HepG2 (cell line): ENCODE measurements around the gene MAPKAPK3. TPM values are rescaled to one million over a fixed set of nuclear protein-coding genes. Genes with fewer than 3 reads are reported as not detected.

Source experiments
- NFRKB ChIP-seq: fragments of 450-650 bp; IDR thresholded peaks from 2 replicates; pipeline ENCODE4 v1.6.1; 2017
- PHF5A ChIP-seq: IDR thresholded peaks from one replicate; pipeline ENCODE4 v1.6.1; 2018; ENCODE audit warnings: low read depth, missing genetic modification reagents; ENCODE audit not compliant: unreplicated experiment
- SOX6 ChIP-seq, 2 experiments: fragments of 450-650 bp in 1 of 2; sonication (generic) in 1 of 2; formaldehyde crosslinking in 1 of 2; IDR thresholded peaks; 2 replicates each; pipeline versions ENCODE4 v1.4.0 to v1.6.1; 2017 to 2020; ENCODE audit warnings: antibody characterized with exemption in 1 of 2, mild to moderate bottlenecking in 1 of 2, missing genetic modification reagents in 1 of 2
- TCF12 ChIP-seq, 2 experiments: fragments of 450-650 bp in 1 of 2; sonication (generic) in 1 of 2; formaldehyde crosslinking in 1 of 2; IDR thresholded peaks; 2 replicates each; pipeline versions ENCODE4 v1.6.1 to v1.8.0; 2017 to 2022; ENCODE audit warnings: antibody characterized with exemption in 1 of 2, mild to moderate bottlenecking in 1 of 2, missing genetic modification reagents in 1 of 2, moderate library complexity in 1 of 2
- ZFP36 ChIP-seq: fragments of 150-350 bp; IDR thresholded peaks from 2 replicates; pipeline ENCODE4 v1.6.1; 2018; ENCODE audit warnings: borderline replicate concordance, low read length, low read depth; ENCODE audit not compliant: partially characterized antibody
- ZNF33A ChIP-seq: sonication (generic); formaldehyde crosslinking; IDR thresholded peaks from 2 replicates; pipeline ENCODE4 v1.5.1; 2020; ENCODE audit warnings: missing genetic modification reagents, mild to moderate bottlenecking, moderate library complexity, borderline replicate concordance
- ZNF567 ChIP-seq: sonication (generic); formaldehyde crosslinking; IDR thresholded peaks from 2 replicates; pipeline ENCODE4 v1.8.1; 2023; ENCODE audit warnings: mild to moderate bottlenecking, missing genetic modification reagents, borderline replicate concordance
- ZNF709 ChIP-seq: sonication (generic); formaldehyde crosslinking; IDR thresholded peaks from 2 replicates; pipeline ENCODE4 v1.5.0; 2020; ENCODE audit warnings: mild to moderate bottlenecking, missing genetic modification reagents
- polyA plus RNA-seq, 8 experiments: library from polyadenylated mRNA; depleted of rRNA in 3 of 8; stranded (reverse) in 7 of 8; unstranded in 1 of 8; fragments of >200 nt; fragmentation: Illumina TruSeq in 4 of 8; extraction: Trizol in 4 of 8; gene quantifications; 2 replicates each; pipeline versions ENCODE4 v1.2.1 to v1.2.3, GENCODE V29; 2011 to 2016; ENCODE audit warnings: low read depth in 4 of 8, missing spikeins in 1 of 8, mixed read lengths in 1 of 8; ENCODE audit not compliant: insufficient read depth in 1 of 8
- total RNA-seq, 5 experiments: library from RNA; depleted of rRNA; stranded (reverse); fragments of >200 nt; fragmentation: Illumina TruSeq; extraction: Trizol; gene quantifications; 2 replicates each; pipeline ENCODE4 v1.2.3, GENCODE V29; 2016; ENCODE audit warnings: low read depth in 1 of 5
- TF ChIP-seq, protein P1 (sequence below): sonication (generic); formaldehyde crosslinking; IDR thresholded peaks from 2 replicates; pipeline ENCODE4 v1.4.0; 2020; ENCODE audit warnings: missing genetic modification reagents
- TF ChIP-seq, protein P2 (sequence below): sonication (generic); formaldehyde crosslinking; IDR thresholded peaks from 2 replicates; pipeline ENCODE4 v1.4.0; 2020; ENCODE audit warnings: mild to moderate bottlenecking, missing genetic modification reagents
- TF ChIP-seq, protein P3 (sequence below): sonication (generic); formaldehyde crosslinking; IDR thresholded peaks from 2 replicates; pipeline ENCODE4 v1.4.0; 2020; ENCODE audit warnings: missing genetic modification reagents
- TF ChIP-seq, protein P4 (sequence below): sonication (generic); formaldehyde crosslinking; IDR thresholded peaks from 2 replicates; pipeline ENCODE4 v1.5.1; 2020; ENCODE audit warnings: mild to moderate bottlenecking, missing genetic modification reagents, borderline replicate concordance
- TF ChIP-seq, protein P5 (sequence below): sonication (generic); formaldehyde crosslinking; IDR thresholded peaks from 2 replicates; pipeline ENCODE4 v1.8.1; 2023; ENCODE audit warnings: missing genetic modification reagents, inconsistent platforms, borderline replicate concordance
- TF ChIP-seq, protein P6 (sequence below): sonication (generic); formaldehyde crosslinking; conservative IDR thresholded peaks from 2 replicates; pipeline ENCODE4 v1.4.0; 2020; ENCODE audit warnings: missing genetic modification reagents

MAPKAPK3 gene
- total and polyA plus RNA-seq, 2 of the 13 experiments (the other 11 are each of a cell fraction or from before 2014, with no cell fraction given) = 39.9 to 41.2 TPM

DNA sequence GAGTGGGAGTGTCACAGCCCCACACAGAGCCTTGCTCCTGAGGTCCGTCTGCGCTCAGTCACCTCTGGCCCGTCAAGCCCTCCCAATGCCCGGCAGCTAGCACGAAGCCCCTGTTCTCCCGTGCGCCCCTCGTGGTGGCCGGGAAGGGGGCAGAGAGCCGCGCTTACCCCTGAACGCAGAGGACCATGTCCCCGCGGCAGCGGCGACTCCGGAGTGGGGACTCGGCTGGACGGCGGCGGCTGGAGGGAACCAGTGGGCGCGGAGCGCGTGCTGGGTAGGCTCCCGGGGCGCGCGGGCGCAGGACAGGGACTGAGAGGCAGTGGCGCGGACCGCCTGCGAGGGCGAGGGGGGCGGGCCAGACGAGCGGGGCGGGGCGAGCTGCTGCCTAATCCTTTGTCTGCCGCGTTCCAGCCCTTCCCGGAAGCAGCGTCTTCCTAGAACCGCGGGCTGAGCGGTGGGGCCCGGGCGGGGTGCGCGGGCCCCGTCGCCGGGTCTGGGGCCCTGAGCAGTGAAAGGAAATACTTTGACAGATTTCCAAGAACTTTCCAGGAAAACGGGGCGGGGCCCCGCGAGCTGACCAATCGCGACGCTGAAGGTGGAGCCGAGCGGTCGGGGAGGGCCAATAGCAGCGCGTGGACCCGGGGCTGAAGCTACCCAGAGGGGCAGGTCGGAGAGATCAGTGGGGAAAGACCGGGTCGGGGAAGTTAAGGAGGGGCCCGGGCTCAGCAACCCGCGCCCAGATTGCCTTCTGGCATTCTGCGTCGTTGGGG lies 5.3 kb upstream of the MAPKAPK3 start, which contains the start of gene CISH (continued):
- TF ChIP-seq SOX6 (IDR thresholded peaks at IDR 0.05) (no peak), SOX6 (CRISPR knock-in tag; IDR thresholded peaks at IDR 0.05) (peak; percentile 92), ZNF567 (0 out of 2 replicates have a peak, but pooled peaks have one; percentile 15), ZFP36 (no peak), ZNF33A (CRISPR knock-in tag) (no peak), PHF5A (no peak), NFRKB (no peak), ZNF709 (0 out of 2 replicates have a peak, but pooled peaks have one; percentile 21), TCF12 (IDR thresholded peaks at IDR 0.05) (no peak), TCF12 (CRISPR knock-in tag; IDR thresholded peaks at IDR 0.05) (peak; percentile 74; the same call in 1 of the 2 replicates)
- TF ChIP-seq, protein P1, sequence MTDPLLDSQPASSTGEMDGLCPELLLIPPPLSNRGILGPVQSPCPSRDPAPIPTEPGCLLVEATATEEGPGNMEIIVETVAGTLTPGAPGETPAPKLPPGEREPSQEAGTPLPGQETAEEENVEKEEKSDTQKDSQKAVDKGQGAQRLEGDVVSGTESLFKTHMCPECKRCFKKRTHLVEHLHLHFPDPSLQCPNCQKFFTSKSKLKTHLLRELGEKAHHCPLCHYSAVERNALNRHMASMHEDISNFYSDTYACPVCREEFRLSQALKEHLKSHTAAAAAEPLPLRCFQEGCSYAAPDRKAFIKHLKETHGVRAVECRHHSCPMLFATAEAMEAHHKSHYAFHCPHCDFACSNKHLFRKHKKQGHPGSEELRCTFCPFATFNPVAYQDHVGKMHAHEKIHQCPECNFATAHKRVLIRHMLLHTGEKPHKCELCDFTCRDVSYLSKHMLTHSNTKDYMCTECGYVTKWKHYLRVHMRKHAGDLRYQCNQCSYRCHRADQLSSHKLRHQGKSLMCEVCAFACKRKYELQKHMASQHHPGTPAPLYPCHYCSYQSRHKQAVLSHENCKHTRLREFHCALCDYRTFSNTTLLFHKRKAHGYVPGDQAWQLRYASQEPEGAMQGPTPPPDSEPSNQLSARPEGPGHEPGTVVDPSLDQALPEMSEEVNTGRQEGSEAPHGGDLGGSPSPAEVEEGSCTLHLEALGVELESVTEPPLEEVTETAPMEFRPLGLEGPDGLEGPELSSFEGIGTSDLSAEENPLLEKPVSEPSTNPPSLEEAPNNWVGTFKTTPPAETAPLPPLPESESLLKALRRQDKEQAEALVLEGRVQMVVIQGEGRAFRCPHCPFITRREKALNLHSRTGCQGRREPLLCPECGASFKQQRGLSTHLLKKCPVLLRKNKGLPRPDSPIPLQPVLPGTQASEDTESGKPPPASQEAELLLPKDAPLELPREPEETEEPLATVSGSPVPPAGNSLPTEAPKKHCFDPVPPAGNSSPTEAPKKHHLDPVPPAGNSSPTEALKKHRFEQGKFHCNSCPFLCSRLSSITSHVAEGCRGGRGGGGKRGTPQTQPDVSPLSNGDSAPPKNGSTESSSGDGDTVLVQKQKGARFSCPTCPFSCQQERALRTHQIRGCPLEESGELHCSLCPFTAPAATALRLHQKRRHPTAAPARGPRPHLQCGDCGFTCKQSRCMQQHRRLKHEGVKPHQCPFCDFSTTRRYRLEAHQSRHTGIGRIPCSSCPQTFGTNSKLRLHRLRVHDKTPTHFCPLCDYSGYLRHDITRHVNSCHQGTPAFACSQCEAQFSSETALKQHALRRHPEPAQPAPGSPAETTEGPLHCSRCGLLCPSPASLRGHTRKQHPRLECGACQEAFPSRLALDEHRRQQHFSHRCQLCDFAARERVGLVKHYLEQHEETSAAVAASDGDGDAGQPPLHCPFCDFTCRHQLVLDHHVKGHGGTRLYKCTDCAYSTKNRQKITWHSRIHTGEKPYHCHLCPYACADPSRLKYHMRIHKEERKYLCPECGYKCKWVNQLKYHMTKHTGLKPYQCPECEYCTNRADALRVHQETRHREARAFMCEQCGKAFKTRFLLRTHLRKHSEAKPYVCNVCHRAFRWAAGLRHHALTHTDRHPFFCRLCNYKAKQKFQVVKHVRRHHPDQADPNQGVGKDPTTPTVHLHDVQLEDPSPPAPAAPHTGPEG (CRISPR knock-in tag) = peak; percentile 99
- TF ChIP-seq, protein P2, sequence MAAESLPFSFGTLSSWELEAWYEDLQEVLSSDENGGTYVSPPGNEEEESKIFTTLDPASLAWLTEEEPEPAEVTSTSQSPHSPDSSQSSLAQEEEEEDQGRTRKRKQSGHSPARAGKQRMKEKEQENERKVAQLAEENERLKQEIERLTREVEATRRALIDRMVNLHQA (CRISPR knock-in tag) = no peak
- TF ChIP-seq, protein P3, sequence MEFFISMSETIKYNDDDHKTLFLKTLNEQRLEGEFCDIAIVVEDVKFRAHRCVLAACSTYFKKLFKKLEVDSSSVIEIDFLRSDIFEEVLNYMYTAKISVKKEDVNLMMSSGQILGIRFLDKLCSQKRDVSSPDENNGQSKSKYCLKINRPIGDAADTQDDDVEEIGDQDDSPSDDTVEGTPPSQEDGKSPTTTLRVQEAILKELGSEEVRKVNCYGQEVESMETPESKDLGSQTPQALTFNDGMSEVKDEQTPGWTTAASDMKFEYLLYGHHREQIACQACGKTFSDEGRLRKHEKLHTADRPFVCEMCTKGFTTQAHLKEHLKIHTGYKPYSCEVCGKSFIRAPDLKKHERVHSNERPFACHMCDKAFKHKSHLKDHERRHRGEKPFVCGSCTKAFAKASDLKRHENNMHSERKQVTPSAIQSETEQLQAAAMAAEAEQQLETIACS = peak; percentile 80
- TF ChIP-seq, protein P4, sequence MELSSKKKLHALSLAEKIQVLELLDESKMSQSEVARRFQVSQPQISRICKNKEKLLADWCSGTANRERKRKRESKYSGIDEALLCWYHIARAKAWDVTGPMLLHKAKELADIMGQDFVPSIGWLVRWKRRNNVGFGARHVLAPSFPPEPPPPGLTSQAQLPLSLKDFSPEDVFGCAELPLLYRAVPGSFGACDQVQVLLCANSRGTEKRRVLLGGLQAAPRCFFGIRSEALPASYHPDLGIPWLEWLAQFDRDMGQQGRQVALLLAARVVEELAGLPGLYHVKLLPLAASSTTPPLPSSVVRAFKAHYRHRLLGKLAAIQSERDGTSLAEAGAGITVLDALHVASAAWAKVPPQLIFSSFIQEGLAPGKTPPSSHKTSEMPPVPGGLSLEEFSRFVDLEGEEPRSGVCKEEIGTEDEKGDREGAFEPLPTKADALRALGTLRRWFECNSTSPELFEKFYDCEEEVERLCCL (CRISPR knock-in tag) = 0 out of 2 replicates have a peak, but pooled peaks have one; percentile 67
- TF ChIP-seq, protein P5, sequence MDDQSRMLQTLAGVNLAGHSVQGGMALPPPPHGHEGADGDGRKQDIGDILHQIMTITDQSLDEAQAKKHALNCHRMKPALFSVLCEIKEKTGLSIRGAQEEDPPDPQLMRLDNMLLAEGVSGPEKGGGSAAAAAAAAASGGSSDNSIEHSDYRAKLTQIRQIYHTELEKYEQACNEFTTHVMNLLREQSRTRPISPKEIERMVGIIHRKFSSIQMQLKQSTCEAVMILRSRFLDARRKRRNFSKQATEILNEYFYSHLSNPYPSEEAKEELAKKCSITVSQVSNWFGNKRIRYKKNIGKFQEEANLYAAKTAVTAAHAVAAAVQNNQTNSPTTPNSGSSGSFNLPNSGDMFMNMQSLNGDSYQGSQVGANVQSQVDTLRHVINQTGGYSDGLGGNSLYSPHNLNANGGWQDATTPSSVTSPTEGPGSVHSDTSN (CRISPR knock-in tag) = peak; percentile 81; the same call in 1 of the 2 replicates
- TF ChIP-seq, protein P6, sequence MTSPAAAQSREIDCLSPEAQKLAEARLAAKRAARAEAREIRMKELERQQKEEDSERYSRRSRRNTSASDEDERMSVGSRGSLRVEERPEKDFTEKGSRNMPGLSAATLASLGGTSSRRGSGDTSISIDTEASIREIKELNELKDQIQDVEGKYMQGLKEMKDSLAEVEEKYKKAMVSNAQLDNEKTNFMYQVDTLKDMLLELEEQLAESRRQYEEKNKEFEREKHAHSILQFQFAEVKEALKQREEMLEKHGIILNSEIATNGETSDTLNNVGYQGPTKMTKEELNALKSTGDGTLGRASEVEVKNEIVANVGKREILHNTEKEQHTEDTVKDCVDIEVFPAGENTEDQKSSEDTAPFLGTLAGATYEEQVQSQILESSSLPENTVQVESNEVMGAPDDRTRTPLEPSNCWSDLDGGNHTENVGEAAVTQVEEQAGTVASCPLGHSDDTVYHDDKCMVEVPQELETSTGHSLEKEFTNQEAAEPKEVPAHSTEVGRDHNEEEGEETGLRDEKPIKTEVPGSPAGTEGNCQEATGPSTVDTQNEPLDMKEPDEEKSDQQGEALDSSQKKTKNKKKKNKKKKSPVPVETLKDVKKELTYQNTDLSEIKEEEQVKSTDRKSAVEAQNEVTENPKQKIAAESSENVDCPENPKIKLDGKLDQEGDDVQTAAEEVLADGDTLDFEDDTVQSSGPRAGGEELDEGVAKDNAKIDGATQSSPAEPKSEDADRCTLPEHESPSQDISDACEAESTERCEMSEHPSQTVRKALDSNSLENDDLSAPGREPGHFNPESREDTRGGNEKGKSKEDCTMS (CRISPR knock-in tag) = no peak
